Right renal cortex interstitium (tissue), 3 donors: ENCODE data around the gene ZNF281. TPM values are rescaled to one million over a fixed set of nuclear protein-coding genes. Genes with fewer than 3 reads are reported as not detected.

Source experiments
- DNase-seq, 3 donors: peaks; one replicate each; pipeline ENCODE4 v3.0.0-alpha.2; 2013; ENCODE audit warnings: low read depth in 3 of 3, low spot score in 2 of 3
- polyA plus RNA-seq, 3 donors: library from polyadenylated mRNA; unstranded; fragments of 120-200 nt; gene quantifications; one replicate each; pipeline ENCODE4 v1.2.1, GENCODE V29; 2013; ENCODE audit not compliant: insufficient read length in 3 of 3

Gene ZNF281
- polyA plus RNA-seq, 3 donors: 28.0 to 30.6 (median 30.1) TPM

DNA sequence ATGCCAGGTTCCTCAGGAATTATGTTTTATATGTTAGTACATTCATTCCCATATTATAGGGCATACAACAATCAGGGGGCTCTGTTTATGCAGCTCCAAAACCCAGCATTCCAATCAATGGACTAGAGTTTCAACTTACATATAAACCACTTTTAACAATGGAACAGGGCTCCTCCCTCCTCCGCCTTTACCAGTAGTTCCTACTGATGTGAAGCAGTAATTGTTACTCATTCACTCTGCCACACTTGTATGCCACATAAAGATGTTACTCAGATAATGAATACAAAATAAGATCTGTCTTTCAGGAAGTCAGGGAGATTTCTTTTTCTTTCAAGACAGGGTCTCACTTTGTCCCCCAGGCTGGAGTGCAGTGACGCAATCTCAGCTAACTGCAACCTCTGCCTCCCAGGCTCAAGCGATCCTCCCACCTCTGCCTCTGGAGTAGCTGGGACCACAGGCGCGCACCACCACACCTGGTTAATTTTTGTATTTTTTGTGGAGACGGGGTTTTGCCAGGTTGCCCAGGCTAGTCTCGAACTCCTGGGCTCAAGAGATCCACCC, 17.1 kb downstream of the ZNF281 start:
- no peak for DNase-seq

DNA sequence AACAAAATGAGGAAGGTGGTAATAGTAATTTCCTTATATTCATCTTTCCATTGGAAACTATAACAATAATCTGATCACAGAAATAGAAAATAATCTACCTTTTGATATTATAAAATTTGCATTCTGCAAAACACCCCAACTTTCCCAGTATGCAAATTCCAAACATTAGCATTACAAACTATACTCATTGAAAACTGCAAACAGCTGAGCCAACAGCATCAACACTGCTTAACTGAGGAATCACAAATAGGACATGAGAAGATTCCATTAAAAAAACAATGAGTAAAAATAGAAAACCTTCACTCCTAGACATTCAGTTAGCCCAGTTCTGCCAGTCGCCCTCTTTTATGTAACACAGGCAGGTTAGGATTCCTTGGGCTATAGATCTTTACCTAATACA, 18.1 kb downstream of the ZNF281 start:
- DNase-seq: no peak

DNA sequence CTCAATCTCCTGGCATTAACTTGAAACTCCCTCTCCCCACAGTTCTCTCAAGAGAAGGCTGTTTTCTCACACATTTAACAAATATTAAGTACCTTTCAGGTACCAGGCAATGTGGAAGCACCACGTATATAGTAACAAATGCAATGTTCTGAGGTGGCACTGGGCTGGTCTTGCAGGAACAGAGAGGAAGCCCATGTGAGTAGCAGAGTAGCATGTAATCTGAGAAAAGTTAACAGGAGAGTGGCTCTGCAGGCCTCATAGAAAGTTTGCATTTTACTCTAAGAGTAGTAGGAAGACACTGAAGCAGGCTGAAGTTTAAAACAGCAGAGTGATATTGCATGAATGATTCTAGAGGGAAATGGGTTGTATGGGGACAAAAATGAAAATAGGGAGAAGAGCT, 21.0 kb downstream of the ZNF281 start:
- DNase-seq: no peak

DNA sequence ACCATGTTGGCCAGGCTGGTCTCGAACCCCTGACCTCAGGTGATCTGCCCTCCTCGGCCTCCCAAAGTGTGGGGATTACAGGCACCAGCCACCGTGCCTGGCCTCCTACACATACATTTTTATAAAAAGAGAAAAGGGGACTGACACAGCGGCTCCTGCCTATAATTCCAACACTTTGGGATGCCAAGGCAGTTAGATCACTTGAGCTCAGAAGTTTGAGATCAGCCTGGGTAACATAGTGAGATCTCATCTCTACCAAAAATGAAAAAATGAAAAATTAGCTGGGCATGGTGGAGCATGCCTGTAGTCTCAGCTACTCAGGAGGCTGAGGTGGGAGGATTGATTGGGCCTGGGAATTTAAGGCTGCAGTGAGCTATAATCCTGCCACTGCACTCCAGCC, 23.4 kb downstream of the ZNF281 start:
- no peak for DNase-seq

DNA sequence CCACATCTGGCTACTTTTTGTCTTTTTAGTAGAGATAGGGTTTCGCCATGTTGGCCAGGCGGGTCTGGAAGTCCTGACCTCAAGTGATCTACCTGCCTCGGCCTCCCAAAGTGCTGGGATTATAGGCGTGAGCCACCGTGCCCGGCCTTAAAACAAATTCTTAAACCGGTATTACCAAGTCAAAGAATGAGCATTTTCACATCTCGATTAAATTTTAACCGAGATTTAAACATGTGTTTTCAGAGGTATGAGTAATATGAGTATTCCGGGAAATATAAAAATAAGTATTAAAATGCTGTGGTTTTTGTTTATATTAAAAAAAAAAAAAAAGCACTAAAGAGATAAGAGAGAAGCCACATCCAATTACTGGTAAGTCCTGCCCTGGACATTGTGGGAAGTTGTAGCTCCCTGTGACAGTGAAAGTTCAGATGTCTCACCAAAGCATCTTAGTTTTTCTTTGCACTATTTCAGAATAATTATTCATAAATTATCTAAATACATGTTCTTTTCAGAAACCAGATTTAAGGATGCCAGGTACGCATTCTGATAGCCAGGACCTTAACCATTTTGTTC, 24.9 kb downstream of the ZNF281 start:
- DNase-seq: no peak

DNA sequence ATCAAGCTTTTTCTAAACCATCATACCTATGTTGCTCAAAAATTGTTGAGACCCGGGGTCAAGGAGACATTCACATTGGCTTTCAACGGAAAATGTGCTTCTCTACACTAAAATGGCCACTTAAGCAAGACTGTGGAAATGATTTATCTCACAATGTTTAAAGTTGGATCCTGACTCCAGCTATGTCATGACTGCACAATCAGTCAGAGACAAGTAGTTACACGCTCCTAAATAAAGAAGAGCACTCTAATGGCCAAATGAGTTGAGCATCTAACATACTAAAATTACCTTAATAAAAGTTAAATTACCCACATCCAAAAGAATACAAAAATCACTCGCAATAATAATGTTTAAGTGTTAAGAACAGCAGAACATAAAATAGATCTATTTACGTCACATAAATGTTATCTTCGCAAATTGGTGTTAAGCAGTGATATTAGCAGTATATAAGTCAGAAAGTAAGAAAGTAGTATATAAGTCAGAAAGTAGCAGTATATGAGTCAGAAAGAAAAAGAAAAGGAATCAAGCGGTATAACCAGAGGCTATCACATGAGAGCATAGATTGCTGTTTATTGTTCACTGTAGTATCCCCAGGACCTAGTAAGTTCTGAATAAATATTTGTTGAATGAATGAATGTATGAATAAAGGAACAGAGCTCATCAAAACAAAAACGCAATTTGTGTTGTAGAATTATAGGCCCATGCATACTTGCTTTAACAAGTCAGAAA, 28.4 kb downstream of the ZNF281 start:
- DNase-seq: no peak

DNA sequence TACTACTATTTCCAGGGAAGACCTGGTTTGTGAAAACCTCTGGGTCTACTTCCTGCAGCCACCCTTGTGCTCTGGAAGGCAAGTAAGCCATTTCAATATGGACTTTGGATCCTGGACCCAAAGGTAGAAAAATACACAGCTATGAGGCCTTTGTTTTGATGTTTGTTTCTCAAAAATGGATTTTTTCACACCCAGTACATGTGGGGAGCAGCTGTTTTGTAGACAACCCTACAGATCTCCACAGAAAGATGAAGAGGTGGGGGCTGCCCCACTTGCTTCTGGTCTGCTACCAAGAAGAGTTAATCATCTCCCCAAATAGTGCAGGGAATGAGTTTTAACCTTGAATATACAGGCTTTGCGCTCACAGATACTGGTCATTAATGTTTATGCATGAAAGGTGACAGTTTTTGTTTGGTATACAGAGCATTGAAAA, 29.2 kb downstream of the ZNF281 start:
- DNase-seq: no peak

DNA sequence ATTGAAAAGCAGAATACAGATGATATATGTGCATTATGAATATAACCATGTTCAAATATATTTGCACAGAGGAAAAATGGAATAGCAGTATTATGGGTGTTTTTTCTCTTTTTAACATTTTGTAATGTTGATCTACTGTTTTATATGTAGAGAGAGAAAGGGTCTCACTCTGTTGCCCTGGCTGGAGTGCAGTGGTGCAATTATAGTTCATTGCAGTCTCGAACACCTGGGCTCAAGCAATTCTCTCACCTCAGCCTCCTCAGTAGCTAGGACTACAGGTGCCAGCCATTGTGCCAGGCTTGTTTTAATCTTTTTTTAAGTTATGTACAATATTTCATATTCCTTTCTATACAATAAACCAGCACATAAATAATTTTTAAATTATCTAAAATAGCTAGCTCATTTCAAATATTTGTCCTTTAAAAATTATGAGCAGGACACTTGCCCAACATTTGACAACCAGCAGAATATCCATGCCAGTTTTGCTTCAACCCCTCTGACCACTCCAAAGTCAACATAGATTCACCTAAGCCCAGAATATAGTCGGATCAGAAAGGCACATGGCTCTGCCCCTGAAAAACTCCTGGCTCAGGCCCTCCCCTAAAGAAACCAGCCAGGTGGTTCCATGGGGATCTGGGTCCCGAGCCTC, 29.8 kb downstream of the ZNF281 start:
- DNase-seq: no peak

DNA sequence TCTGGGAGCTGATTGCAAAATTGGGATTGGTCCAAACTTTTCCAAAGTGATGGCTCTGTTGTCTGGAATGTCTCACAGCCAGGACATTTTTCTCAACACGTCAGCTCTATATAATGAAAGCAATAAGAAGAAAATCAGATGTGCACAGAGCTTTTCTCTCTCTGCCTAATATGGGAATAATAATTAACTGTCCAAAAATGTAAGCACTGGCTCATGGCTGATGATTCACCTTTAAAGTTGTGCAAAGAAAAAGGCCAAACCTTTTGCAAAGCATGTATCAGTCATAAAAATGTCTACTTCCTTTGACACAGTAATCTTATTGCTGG, 30.4 kb downstream of the ZNF281 start:
- no peak for DNase-seq

DNA sequence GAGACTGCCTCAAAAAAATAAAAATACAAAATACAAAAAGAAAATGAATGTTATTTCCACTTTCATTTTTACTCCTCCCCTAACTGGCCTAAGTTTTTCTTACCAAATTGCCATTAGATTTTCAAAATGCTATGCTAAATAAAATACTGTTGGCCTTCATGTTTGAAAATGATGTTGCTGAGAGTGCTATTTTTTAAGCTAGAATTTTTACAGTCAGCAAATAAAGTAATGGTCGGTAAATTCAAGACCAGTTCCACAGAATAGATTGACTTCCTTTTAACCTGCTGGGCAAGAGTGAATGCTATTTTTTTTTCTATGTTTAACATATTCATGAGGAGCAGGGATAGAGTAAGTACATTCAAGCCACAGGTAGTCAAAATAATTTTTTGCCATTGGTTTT, 31.7 kb downstream of the ZNF281 start:
- DNase-seq: no peak

DNA sequence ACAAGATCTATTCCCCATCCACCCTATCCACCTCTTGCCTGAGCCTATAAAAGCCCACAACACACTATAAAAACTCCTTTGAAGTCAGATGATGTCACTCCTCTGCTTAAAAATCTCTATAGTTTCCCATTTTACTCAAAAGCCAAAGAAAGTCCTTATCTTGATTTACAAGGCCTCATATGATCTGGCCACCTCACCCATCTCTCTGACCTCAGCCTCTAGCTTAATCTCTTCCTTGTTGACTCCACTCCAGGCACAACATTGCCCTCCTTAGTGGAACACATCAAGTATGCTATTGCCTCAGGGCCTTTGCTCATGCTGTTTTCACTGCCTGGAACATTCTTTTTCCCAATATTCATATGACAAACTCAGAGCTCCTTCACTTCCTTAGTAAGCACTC, 33.3 kb downstream of the ZNF281 start:
- no peak for DNase-seq

DNA sequence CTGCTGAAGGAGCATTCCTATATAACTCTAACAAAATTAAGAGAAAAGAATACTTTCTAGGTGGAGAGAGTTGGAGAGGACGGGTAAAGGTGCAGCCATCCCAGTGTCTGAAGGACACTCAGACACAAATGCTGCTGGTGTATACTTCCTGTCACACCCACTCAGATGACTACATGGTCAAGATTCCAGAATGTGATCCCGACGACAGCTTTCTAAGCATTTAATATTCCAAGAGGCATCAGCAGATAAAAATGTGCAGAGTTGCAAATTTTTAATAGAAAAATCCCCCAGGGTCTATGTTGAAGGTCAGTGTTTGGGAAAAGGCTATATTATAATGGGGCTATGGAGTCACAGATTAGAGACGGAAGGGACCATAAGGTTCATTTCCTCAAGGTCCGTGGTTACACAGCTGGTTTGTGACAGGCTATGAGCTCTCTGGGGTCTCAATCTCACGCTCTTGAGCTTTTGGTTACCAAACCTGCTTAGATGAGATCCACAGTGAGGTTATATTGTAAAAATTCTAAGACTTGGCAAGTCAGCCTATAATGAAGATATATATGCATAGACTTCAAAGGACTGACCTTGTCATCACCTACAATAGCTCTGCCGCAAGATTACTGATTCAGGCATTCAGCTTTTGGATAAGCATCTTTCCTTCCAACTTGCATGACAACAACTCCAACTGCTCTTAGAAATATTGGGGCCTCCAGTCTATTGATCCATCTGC, 35.1 kb downstream of the ZNF281 start:
- DNase-seq: no peak

DNA sequence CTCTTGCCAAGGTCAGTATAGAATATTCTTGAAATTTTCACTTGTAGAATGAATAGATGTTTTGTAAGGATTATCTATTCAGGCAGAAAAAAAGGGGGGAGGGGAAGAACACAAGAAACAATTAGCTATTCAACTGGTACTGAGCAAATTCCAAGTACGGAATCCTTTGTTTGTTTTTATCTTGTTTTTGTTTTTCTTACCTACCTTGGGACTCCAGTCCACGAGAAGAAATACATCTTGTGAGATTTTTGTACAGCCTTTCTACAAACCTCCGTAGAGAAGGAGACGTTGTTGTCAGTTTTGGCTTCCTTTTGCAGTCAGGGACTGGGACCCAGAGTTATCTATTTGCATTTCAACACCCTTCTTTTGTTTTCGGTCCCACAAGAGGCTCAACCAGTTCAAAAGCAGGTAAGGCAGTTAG, 36.0 kb downstream of the ZNF281 start:
- no peak for DNase-seq

DNA sequence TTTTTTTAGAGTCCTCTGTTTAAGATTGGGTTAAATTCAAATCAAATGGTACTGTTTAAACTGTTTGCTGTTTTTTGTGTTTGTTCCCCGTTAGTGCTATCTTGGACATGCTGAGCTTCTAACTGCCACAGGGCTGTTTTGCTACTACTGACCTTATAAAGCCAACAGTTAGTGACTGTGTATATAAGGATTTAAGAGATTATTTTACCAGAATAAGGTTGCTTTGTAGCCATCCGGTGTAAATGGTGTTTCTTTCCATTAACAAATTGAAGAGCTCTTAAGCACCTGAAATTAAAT, 37.0 kb downstream of the ZNF281 start:
- no peak for DNase-seq

DNA sequence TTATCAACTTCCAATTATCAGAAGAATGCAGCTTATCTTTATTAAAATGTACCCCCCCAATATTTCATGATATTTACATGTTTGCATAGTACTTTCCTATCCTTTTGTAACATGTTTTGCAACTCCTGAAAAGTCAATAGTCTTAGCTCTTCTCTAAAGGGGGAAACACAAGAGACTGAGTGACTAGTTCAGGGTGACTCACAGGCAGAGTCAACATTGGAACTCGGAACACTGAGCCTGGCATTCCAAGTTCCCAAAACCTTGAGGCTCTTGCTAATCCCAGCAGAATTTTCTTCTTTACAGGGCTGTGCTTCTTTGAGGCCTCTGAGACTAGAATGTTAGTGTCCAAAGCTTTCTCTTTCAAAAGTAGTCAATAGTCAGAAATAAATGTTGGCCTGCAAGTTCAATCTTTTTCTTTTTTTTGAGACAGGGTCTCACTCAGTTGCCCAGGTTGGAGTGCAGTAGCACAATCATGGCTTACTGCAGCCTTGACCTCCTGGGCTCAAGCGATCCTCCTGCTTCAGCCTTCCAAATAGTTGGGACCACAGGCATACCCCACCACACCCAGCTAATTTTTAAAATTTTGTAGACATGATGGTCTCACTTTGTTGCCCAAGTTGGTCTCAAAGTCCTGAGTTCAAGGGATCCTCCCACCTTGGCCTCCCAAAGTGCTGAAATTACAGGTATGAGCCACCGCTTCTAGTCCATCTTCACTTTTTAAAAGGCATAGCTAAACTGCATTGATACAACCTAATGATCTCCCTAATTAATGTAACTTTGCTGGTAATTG, 37.5 kb downstream of the ZNF281 start:
- no peak for DNase-seq

DNA sequence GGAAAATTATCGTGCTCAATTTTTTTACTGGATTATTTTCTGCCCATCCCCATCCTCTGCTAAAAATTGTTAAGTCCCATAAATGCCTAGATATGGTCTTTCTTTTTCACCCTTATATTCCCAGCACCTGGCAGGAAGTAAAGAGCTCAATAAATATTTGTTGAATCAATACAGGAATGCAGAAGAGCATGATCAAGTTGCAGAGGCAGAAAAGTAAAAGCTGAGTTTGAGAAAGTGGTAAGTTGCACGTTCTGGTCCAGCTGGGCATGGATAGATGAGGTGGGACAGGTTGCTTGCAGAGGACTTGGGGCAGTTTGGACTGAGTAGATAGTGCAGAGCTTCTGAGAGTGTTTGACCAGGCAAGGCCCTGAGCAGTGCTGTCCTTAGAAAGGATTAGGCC, 40.1 kb downstream of the ZNF281 start:
- DNase-seq: no peak

DNA sequence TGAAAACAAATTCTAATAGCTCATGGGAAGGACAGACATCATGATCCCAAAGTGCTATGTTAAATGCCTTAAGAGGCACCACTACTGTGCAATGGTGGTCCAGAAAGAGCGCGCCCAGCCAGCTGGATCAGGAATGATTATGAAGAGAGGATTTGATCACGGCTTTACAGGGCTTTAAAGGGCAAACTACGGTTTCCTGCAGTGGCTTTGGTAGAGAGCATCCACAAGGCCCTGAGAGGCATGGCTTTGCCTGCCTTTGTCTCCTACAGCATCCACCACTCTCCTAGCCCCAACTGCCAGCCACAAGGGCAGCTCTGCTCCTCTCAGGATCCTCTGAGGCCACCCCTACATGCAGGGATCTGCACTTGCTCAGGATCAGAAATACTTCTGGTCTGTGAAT, 40.7 kb downstream of the ZNF281 start:
- DNase-seq: no peak

DNA sequence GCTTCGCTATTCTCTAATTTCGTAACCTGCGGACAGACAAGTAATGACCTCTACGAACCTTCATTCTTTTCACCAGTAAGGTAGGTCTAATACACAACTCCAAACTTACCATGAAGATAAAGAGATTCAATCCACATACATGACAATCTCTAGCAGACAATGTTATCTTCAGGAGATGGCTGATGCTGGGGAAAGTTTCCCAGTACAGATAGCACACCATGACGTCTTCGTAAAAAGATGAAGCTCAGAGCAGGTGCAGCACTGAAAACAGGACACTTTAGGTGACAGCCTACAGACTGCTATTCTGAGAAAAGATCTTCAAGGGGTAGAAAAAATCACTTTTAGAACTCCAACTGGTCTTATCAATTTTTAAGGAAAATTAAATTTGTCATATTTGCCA, 41.3 kb downstream of the ZNF281 start:
- no peak for DNase-seq

DNA sequence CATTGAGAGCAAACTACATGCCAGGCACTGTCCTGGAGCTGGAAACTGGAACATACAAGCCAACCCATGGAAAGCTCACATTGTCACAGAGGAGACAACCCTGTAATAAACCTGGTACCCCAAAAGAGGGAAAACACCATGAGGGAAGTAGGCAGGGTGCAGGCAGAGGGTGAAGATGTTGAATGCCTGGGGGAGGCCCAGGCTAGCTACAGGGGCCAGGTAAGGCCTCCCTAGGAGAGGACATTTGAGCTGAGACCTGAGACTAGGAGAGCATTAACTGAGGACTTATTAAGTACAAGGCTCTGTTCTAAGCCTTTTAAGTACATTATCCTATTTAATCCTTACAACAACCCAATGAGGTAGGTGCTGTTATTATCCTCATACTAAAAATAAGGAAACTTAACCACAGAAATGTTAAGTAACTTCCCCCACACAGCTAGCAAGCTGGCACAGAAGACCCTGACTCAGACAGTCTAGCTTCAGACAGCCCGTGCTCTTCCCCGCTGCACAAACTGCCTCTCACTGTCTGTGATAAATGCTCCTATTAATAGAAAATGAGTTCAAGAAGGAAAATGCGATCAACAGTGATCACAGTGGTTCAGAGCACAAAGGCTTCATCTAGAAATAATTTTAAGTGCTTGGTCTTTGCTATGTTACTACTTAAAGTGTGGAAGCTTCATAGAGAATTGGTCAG, 41.8 kb downstream of the ZNF281 start:
- no peak for DNase-seq

DNA sequence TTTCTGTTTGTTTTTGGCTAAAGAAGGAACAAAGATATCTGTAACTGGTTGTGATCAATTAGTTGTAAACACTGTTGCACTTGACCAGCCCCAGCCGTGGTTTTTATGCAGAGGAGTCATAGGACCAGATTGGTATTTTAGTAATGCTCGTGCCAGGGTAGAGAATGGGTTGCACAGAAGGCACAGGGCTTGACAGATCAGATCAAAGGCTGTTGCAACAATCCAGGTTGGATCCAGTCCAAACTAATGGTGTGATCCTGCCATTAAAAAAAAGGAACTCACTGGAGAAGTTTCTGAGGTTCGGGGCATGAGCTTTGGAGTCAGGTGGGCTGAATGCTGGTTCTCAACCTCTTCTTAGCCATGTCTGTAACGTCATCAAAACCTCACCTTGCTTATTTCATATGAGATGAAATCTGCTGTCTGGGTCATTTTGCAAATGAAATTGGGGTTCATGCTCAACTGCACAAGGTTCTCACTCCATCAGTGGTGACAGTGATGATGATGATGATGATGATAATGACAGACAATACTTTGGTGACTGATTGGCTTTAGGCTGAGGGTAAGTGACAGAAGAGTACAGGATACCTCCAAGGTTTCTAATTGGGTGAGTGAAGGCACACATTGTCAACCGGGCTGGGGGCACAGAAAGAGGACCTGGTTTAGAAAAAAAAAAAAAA, 43.1 kb downstream of the ZNF281 start:
- DNase-seq: no peak
